Activated CD4-positive, CD25-positive, alpha-beta regulatory T cell treated with anti-CD3 and anti-CD28 coated beads, Interleukin-2, amount 50 U/mL, for 24 hours (primary cell): ENCODE measurements around the gene DNAAF5.
"Not testable (repeated sequence)": the region's sequence is repeated elsewhere in the genome, so short reads cannot be mapped to it uniquely, and the experiment has no call there.

Experiments
- ATAC-seq, 2 donors: fragments of 150-1000 bp; cut with Tn5 transposase; one replicate each; pipeline ENCODE4 v1.10.0; 2021; ENCODE audit warnings: mild to moderate bottlenecking in 1 of 2, moderate library complexity in 1 of 2

Gene DNAAF5

DNA sequence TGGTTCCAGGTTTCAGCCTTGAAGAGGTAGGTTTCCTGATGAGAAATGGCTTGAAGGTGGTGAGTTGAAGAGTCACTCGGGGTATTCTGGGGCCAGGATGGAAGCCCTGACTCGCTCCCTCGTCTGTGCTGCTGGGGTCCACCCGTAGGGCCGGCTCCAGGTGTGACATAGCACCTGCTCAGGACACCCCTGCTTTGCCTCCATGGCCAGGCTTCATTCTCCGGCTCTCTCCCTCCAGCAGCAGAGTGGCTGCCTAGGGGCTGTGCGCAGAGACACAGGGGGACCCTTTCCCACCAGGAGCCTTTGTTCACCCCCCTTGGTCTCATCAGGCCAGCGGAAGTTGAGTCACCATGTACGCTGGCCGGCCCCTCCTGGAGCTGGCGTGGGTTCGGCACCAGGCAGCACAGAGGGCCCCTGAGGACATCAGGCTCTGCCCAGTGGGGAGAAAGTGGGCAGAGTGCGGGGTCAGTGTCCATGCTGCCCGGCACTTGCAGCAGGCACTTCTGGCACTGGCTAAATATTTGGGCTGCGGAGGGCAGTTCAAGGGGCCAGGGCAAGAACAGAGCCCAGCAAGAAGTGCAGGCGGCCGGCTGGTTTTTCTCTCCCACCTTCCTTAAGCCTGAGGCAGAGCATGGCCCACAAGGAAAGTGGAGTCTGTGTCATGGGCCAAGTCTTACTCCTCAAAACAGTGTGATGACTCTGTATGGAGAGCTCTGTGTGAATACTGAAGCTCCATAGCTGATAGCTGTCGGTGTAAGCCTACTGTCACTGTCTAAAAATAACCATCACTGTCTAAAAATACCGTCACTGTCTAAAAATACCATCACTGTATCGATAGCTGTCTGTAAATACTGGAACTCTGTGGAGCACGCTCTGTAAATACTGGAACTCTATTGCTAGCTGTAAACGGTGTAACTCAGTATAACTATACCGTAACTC is 4.3 kb downstream of the DNAAF5 start:
- no peak for ATAC-seq

DNA sequence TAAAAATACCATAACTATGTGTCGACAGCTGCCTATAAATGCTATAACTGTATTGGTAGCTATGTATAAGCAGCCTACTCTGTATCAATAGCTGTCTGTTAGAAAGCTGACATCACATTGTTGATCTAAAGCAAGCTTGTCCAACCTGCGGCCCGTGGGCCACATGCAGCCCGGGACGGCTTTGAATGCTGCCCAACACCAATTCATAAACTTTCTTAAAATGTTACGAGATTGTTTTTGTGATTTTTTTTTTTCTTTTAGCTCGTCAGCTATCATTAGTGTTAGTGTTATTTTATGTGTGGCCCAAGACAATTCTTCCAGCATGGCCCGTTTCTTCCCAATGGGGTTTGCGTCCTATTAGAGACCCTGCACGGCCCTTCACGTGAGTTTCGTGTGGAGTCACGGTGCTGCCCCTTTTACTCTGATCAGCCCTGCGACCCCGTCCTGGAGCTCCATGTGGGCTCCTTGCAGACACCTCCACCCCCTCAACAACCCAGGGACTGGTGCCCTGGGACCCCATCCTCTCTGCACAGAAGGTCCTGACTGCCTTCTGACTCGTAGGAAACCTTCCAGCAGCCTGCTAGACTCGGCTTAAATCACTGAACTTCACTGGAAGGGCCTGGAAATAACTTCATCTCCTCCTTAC is 5.1 kb downstream of the DNAAF5 start:
- no peak for ATAC-seq

- ATAC-seq = peak in 1 of 2 donors; percentile 25
Observed at GRCh38 chr7:732094-732541, 5.6 kb downstream of the DNAAF5 start.

GRCh38 chr7:732556-732955 is 6.1 kb downstream of the DNAAF5 start:
- ATAC-seq = no peak

- no peak for ATAC-seq
Observed at GRCh38 chr7:734214-734613, 7.7 kb downstream of the DNAAF5 start.

GRCh38 chr7:734808-735207 is 8.3 kb downstream of the DNAAF5 start:
- ATAC-seq = no peak

DNA sequence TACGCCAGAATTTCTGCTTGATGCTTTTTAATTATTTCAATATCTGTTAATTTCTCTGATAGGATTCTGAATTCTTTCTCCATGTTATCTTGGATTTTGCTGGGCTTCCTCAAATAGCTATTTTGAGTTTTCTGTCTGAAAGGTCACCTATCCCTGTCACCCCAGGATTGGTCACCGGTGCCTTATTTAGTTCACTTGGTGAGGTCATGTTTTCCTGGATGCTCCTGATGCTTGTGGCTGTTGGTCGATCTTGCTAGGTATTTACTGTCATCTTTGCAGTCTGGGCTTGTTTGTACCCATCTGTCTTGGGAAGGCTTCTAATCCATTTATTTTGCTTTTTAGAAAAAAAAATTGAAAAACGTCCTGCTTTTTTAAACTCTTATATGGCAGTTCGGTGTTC is 11.7 kb downstream of the DNAAF5 start:
- ATAC-seq = no peak

- ATAC-seq = no peak
Observed at GRCh38 chr7:738723-739454, 12.4 kb downstream of the DNAAF5 start.

DNA sequence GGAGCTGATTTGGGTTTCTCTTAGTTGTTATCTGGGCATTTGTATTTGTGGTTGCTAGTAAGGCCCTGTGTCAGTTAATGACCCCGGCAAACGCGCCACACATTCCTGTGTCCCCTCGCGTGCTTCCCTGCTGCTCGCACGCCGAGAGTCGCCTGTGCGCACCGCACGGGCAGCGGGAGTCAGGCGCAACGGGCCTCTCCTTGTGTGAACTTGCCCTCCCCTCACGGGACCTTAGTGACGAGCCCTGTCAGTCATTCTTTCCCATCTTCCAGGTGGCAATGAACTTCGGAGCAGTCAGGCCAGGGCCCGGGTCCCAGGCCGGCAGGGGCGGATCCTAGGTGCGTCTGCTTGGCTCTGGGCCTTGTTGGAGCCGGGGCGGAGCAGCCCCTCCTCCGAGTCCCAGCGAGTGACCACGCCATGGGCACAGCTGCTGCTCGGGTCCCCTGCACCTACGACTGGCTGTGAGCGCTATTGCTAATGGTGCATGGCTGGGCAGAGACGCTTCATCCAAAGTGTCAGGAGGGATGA is 13.0 kb downstream of the DNAAF5 start:
- ATAC-seq = no peak

DNA sequence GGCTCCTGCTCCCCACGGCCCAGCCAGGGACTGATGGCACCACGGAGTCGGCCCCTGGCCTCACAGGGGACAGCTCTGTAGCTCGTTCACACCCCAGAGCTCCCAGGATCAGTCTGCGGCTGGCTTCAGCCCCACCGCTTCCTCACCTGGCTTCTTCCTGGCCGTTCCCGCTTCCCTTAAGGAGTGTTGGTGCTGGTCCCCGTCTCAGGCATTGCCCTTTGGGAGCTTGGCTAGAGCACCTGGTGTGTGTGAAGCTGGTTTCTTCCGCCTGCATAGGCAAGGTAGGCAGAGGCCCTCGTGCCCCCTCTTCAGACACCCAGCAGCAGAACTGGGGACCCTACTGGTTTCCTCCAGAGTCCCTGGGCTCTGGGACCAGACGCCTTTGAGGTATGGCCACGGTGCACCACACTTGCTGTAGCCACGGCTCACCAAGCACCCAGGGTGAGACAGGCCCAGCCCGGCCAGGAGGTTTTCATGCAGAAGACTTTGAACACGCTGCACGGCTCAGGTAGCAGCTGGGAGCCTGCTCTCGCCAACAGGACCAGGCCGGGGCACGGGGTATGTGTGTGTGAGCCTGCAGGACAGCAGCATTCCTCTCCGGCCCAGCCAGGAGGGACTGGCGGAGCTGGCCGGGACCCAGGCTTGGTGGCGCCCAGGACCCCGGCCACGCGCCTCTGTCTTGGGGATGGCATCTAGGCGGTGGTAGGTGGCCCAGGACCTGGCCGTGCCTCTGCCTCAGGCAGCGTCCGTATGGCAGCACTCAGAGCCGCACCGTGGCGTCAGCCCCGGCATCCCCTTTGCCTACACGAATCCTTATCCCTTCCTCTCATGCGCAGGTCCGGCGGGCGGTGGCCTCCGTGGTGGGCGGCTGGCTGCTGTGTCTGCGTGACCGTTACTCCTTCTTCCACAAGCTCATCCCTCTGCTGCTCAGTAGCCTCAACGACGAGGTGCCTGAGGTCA is 13.8 kb downstream of the DNAAF5 start:
- no peak for ATAC-seq

DNA sequence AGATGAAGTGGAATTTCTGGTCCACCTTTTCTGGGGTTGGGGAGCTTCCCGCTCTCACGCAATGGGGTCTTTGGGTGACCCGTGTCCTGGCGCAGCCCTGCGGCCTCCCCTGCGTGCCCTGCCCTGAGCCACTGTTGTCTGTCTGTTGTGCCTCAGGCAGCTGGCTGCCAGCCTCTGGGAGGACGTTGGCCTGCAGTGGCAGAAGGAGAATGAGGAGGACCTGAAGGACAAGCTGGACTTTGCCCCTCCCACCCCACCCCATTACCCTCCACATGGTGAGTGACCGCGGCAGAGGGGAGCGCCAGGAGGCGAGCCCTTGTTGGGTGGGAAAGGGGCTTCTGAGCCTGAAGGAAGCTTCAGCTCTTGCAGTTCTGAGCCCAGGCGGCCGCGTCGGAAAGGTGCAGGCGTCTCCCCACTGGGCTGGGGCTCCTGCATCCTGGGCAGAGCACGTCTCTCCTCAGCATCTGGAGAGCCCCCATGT is 14.7 kb downstream of the DNAAF5 start:
- no peak for ATAC-seq

GRCh38 chr7:741850-742249 is 15.4 kb downstream of the DNAAF5 start:
- no peak for ATAC-seq

DNA sequence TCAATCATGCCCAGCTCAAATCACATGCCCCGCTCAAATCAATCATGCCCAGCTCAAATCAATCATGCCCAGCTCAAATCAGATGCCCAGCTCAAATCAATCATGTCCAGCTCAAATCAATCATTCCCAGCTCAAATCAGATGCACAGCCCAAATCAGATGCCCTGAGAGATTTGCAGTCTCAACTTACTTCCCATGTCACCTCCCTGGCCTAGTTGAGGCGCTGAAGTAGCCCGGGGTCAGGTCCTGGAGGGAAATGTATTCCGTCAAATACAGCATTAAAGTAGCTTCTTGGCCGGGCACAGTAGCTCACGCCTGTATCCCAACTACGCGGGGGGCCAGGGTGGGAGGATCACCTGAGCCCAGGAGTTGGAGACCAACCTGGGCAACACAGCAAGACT is 16.3 kb downstream of the DNAAF5 start:
- ATAC-seq = no peak

GRCh38 chr7:743341-744127 is 17.0 kb downstream of the DNAAF5 start:
- not testable (repeated sequence) for ATAC-seq

GRCh38 chr7:744128-744520 is 17.6 kb downstream of the DNAAF5 start:
- not testable (repeated sequence) for ATAC-seq

DNA sequence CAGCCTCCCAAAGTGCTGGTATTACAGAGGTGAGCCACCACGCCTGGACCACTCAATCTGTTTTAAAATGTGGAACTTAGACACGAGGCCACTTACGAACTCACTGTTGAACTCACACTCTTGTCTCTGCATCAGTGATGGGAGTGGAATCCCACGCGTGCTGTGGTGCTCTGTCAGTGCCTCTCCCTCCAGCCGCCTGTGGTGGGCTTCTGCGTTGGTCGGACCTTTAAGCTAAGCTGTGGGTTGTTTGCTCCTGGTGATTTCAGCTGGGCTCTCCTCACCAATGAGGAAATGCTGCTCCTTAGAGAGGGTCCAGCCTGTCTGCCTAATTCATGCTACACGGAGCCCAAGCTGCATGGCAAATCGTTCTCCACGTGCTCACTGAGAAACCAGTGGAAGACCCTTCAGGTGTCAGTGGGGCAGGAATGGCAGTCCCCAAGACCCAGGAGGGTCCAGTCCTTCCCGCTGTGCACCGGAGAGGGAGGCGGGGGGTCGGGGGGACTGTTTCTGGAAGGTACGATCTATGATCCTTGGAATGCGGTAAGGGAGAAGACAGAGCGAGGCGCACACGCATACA is 18.4 kb downstream of the DNAAF5 start:
- ATAC-seq = no peak

DNA sequence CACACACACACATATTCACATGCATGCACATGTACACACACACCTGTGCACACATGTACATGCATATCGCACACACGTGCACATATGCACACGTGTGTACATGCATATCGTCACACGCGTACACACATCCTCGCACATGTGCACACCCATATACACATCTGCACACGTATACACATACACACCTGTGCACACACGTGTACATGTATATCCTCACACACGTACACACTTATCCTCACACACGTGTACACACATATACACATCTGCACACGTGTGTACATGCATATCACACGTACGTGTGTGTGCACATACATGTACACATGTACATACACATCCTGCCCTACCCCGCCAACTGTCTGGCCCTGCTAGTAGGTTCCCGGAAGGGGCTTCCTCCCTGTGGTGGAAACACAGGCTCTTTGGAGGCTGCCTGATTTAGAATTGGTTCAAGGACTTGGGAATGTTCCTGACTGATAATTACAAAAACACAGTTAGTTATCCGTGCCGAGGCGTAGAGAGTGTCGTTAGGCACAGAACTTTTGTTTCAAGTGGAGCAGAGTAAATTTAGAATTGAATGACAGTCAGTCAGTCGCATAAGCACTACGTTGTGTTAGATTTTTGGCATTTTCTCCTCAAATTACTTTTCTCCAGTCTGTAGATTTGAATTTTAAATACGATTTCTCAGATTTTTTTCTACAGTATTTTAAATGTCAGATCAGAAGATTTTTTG is 19.1 kb downstream of the DNAAF5 start:
- no peak for ATAC-seq

- ATAC-seq = no peak
Observed at GRCh38 chr7:746155-747061, 19.9 kb downstream of the DNAAF5 start.

DNA sequence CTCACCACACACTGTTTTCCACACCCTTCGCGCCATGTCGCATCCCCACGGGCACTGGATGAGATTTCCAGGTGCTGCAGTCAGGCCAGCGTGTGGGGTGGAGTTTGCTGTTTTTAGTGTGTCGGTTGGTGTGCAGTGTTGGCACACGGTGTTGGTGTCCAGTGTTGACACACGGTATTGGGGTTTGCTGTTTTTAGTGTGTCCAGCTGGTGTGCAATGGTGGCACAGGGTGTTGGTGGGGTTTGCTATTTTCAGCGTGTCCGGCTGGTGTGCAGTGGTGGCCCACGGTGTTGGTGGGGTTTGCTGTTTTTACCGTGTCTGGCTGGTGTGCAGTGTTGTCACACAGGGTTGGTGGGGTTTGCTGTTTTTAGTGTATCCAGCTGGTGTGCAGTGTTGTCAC is 20.7 kb downstream of the DNAAF5 start:
- no peak for ATAC-seq
